ENCODE measurements around the gene PDCD4.

The PDCD4 gene

DNA sequence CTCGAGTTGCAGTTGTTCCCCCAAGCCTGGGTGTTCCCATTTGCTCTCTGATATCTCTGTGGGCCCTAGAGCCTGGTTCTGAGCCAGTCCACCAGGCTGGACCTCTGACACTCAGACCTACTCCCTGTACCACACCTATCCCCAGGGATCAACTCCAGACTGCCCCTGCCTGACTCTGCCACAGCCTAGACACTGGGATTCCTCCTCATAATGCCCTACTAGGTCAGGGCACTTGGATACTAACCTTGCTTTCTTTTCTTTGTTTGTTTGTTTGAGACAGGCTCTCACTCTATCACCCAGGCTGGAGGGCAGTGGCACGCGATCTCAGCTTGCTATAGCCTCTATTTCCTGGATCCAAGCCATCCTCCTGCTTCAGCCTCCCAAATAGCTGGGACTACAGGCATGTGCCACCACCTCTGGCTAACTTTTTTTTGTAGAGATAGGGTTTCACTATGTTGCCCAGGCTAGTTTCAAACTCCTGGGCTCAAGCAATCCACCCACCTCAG is 30.8 kb upstream of the PDCD4 start:
- POLR2A ChIA-PET: interaction anchor here (1.1 to 2.7 kb wide), 4 partner anchors 18 to 484 kb away, joined by 3 to 20 read pairs (median 6); no protein-coding TSS in a partner anchor
- TF ChIP-seq, protein P1, sequence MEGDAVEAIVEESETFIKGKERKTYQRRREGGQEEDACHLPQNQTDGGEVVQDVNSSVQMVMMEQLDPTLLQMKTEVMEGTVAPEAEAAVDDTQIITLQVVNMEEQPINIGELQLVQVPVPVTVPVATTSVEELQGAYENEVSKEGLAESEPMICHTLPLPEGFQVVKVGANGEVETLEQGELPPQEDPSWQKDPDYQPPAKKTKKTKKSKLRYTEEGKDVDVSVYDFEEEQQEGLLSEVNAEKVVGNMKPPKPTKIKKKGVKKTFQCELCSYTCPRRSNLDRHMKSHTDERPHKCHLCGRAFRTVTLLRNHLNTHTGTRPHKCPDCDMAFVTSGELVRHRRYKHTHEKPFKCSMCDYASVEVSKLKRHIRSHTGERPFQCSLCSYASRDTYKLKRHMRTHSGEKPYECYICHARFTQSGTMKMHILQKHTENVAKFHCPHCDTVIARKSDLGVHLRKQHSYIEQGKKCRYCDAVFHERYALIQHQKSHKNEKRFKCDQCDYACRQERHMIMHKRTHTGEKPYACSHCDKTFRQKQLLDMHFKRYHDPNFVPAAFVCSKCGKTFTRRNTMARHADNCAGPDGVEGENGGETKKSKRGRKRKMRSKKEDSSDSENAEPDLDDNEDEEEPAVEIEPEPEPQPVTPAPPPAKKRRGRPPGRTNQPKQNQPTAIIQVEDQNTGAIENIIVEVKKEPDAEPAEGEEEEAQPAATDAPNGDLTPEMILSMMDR (IDR thresholded peaks at IDR 0.05; ENCODE audit: control extremely low read depth, extremely low read depth, low read depth, missing control alignments): no peak
- CTCF ChIA-PET: interaction anchor here (0.7 to 6.6 kb wide), 9 partner anchors 11 to 53 kb away, joined by 3 to 58 read pairs (median 5); partner anchors contain the start of gene PDCD4
- no peak for DNase-seq (ENCODE audit: extremely low spot score)

DNA sequence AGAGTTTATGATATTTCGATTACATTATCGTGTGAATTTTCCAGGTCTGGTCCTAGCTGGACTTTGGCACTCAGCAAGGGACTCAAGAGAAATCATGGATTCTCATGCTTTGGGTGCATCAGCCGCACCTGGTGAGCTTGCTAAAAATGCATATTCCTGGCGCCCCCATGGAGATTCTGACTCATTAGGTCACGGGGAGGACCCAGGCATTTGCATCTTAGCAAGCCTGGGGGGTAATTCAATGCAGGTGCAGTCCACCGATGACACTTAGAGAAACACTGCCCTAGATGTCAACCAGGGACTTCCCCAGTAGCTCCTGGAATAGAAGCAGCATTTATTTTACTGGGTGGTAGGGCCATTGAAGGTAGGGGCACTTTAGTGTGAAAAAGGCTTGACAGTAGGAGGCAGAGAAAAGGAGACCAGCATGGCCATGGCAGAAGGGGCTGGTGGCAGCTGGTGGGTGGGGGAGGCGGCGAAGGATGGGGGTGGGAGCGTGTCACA is 29.9 kb upstream of the PDCD4 start:
- CTCF ChIA-PET: interaction anchor here (0.7 to 6.6 kb wide), 13 partner anchors 8 to 72 kb away, joined by 3 to 58 read pairs (median 4); partner anchors contain the start of gene PDCD4
- TF ChIP-seq, protein P1 (IDR thresholded peaks at IDR 0.05; ENCODE audit: control extremely low read depth, extremely low read depth, low read depth, missing control alignments): no peak
- DNase-seq (ENCODE audit: extremely low spot score): peak; percentile 89
- POLR2A ChIA-PET: interaction anchor here (0.6 to 2.7 kb wide), 12 partner anchors 11 to 487 kb away, joined by 3 to 21 read pairs (median 4); partner anchors contain the start of genes BBIP1, PDCD4 and SHOC2

DNA sequence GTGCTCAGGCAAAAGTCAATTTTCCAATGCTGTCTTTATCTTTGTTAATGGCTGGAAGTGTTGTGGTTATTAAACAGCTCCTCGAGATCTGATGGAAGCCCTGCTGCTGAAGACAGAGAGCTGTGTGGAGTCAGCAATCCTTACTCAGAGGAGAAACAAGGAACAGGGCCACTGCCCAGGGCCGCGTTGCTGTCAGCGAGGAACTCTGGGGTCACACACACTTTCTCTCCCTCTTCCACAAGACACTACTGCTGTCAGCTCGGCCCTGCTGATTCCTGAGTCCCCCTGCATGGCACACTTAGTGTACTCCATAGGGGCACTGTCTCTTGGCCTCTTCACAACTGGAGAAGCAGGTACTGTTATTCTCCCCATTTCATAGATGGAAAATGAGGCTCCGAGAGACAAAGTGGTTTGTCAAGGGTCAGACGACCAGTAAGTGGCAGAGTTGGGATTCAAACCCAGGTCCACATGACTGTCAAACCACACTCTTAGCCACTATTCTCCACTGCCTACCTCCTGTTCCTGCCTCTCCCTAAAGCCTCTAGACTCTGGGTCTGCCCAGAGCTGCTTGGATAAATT is 29.3 kb upstream of the PDCD4 start:
- TF ChIP-seq, protein P1 (IDR thresholded peaks at IDR 0.05; ENCODE audit: control extremely low read depth, extremely low read depth, low read depth, missing control alignments): no peak
- CTCF ChIA-PET: interaction anchor here (0.9 to 6.6 kb wide), 13 partner anchors 9 to 170 kb away, joined by 3 to 58 read pairs (median 4); partner anchors contain the start of gene PDCD4
- no peak for DNase-seq (ENCODE audit: extremely low spot score)
- POLR2A ChIA-PET: interaction anchor here (0.7 to 2.7 kb wide), 13 partner anchors 8 to 485 kb away, joined by 3 to 21 read pairs (median 4); partner anchors contain the start of genes BBIP1, PDCD4 and SHOC2

DNA sequence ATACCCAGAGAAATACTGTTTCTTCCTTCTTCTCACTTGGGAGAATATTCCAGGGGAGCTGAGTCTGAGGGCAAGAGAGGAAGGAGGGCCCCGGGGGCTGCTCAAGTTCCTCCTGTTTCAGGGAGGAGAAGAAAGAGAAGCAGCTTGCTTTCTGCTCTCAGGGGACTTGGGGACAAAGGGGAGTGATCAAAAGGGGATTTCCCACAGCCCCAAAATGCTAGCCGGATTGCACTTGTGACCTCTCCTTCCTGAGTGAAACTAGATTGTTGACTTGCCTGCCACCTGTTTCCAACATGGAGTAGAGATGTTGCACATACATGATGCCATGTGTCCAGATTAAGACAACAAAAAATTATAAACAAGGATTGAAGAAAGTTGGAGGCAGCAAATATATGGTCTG is 28.7 kb upstream of the PDCD4 start:
- TF ChIP-seq, protein P1 (IDR thresholded peaks at IDR 0.05; ENCODE audit: control extremely low read depth, extremely low read depth, low read depth, missing control alignments): no peak
- POLR2A ChIA-PET: interaction anchor here (0.7 to 2.7 kb wide), 7 partner anchors 9 to 76 kb away, joined by 3 to 21 read pairs (median 9); partner anchors contain the start of genes BBIP1, PDCD4 and SHOC2
- DNase-seq (ENCODE audit: extremely low spot score): peak; percentile 83
- CTCF ChIA-PET: interaction anchor here (1.1 to 6.6 kb wide), 10 partner anchors 10 to 171 kb away, joined by 3 to 58 read pairs (median 6); partner anchors contain the start of gene PDCD4

DNA sequence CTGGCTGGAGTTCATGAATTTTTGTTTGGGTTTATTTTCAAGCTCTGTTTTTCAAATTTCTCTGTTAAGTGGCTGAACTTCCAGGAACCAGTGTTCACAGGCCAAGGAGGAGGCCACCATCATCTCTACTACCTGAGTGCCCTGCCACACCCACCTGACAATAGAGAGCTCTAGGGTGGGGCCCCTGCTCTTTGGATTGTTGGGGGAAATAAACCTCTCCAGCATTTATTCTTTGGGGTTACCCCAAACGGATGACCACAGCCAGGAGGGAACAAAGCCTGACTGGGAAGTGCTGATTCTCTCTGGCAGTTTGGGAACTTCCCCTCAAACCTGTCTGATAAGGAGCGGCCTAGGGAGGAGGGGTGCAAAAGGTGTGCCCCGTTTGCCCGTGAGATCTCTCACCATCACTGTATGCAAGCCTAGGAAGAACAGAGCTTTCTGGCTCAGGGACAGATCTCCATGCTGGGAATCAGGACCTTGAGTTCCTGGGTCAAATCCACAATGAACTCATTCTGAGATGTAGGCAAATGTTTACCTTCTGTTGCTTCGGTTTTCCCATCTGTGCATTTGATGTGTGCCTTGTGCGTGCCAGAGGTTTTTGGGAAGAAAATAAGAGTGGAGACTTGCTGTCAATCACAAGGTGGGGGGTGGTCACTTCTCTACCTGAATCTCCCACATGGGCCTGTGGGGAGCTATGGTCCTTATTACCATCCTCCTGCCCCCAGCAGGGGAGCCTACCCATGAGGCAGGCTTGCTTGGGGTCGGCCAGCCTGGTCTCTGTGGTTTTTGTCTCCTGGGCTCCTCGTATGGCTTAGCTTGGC is 27.7 kb upstream of the PDCD4 start:
- CTCF ChIA-PET: interaction anchor here (1.1 to 6.6 kb wide), 9 partner anchors 9 to 73 kb away, joined by 3 to 58 read pairs (median 4); no protein-coding TSS in a partner anchor
- POLR2A ChIA-PET: interaction anchor here (1.0 to 2.7 kb wide), 5 partner anchors 15 to 75 kb away, joined by 3 to 20 read pairs (median 9); partner anchors contain the start of genes BBIP1, PDCD4 and SHOC2
- no peak for DNase-seq (ENCODE audit: extremely low spot score)
- TF ChIP-seq, protein P1 (IDR thresholded peaks at IDR 0.05; ENCODE audit: control extremely low read depth, extremely low read depth, low read depth, missing control alignments): no peak

DNA sequence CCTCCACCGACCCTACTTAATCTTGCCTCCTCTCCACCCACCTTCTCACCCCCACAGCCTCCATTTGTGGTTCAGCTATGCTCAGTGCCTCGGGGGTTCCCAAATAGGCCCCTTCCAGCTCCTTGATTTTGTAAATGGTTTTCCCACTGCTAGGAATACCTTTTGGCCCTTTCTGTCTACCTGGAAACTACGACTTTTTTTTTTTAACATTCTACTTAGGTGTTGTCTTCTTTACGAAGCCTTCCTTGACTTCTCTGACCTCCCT is 27.2 kb upstream of the PDCD4 start:
- CTCF ChIA-PET: interaction anchor here (1.1 to 6.6 kb wide), 6 partner anchors 8 to 74 kb away, joined by 3 to 58 read pairs (median 6); no protein-coding TSS in a partner anchor
- TF ChIP-seq, protein P1 (IDR thresholded peaks at IDR 0.05; ENCODE audit: control extremely low read depth, extremely low read depth, low read depth, missing control alignments): no peak
- POLR2A ChIA-PET: interaction anchor here (1.0 to 1.6 kb wide), 4 partner anchors 20 to 74 kb away, joined by 3 to 9 read pairs (median 4); partner anchors contain the start of genes BBIP1, PDCD4 and SHOC2
- no peak for DNase-seq (ENCODE audit: extremely low spot score)
